OCI-LY1 (cell line): ENCODE results near the gene GNA14.

Source experiments
- EZH2 ChIP-seq: fragments of 200-600 bp; sonication (generic), shearing (Covaris generic); IDR thresholded peaks from 2 replicates; pipeline ENCODE4 v1.8.0; 2017; ENCODE audit warnings: borderline replicate concordance, mixed run types, mild to moderate bottlenecking, antibody characterized with exemption, low read length, moderate library complexity, mixed read lengths
- TF ChIP-seq, protein P1 (sequence below): fragments of 200-600 bp; sonication (generic), shearing (Covaris generic); IDR thresholded peaks from 2 replicates; pipeline ENCODE4 v1.5.1; 2017; ENCODE audit warnings: mild to moderate bottlenecking, antibody characterized with exemption, low read length, moderate library complexity, mixed read lengths

DNA sequence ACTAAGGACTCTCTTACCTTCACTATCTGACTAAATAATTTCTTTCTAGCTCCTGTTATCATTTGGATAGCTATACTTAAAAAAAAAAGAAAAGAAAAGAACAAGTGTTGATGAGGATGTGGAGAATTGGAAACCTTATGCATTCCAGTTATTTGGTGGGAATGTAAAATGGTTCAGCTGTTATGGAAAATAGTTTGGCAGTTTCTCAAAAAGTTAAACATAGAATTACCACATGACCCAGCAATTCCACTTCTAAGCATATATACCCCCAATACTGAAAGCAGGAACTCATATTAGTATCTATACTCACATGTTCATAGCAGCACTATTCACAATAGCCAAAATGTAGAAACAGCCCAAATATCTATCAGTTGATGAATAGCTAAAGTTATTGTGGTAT, 61.1 kb downstream of the GNA14 start:
- TF ChIP-seq, protein P1, sequence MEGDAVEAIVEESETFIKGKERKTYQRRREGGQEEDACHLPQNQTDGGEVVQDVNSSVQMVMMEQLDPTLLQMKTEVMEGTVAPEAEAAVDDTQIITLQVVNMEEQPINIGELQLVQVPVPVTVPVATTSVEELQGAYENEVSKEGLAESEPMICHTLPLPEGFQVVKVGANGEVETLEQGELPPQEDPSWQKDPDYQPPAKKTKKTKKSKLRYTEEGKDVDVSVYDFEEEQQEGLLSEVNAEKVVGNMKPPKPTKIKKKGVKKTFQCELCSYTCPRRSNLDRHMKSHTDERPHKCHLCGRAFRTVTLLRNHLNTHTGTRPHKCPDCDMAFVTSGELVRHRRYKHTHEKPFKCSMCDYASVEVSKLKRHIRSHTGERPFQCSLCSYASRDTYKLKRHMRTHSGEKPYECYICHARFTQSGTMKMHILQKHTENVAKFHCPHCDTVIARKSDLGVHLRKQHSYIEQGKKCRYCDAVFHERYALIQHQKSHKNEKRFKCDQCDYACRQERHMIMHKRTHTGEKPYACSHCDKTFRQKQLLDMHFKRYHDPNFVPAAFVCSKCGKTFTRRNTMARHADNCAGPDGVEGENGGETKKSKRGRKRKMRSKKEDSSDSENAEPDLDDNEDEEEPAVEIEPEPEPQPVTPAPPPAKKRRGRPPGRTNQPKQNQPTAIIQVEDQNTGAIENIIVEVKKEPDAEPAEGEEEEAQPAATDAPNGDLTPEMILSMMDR, result no peak
- TF ChIP-seq EZH2, result no peak
